Measurements from ENCODE around the gene PLIN3. TPM values are rescaled to one million over a fixed set of nuclear protein-coding genes. Genes with fewer than 3 reads are reported as not detected.
"Not testable (repeated sequence)": the region's sequence is repeated elsewhere in the genome, so short reads cannot be mapped to it uniquely, and the experiment has no call there.

PLIN3 gene
- total and polyA plus RNA-seq, 10 donors: 26.7 to 63.5 (median 37.9) TPM

- peaks cover 0 to 12% (median 2%) of the 10 kb centered on the region in 6 donors for H3K36me3 ChIP-seq
- DNase-seq: no peak
- H3K4me1 ChIP-seq: peaks cover 0 to 25% (median 4%) of the 10 kb centered on the region in 6 donors
- H3K4me3 ChIP-seq: no peak within 1 kb of the TSS
- peak within 1 kb of the TSS in 1 of 8 donors; percentile 80 for H3K27ac ChIP-seq
- 69 to 82% (median 73%) methylated on average over 7 of the region's 7 CpGs for WGBS, 5 donors
- no peak for TF ChIP-seq POLR2AphosphoS5 (IDR thresholded peaks at IDR 0.05)
- TF ChIP-seq, protein P1, sequence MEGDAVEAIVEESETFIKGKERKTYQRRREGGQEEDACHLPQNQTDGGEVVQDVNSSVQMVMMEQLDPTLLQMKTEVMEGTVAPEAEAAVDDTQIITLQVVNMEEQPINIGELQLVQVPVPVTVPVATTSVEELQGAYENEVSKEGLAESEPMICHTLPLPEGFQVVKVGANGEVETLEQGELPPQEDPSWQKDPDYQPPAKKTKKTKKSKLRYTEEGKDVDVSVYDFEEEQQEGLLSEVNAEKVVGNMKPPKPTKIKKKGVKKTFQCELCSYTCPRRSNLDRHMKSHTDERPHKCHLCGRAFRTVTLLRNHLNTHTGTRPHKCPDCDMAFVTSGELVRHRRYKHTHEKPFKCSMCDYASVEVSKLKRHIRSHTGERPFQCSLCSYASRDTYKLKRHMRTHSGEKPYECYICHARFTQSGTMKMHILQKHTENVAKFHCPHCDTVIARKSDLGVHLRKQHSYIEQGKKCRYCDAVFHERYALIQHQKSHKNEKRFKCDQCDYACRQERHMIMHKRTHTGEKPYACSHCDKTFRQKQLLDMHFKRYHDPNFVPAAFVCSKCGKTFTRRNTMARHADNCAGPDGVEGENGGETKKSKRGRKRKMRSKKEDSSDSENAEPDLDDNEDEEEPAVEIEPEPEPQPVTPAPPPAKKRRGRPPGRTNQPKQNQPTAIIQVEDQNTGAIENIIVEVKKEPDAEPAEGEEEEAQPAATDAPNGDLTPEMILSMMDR (IDR thresholded peaks at IDR 0.05 in 8 of 11, conservative IDR thresholded peaks at IDR 0.05 in 3 of 11): no peak
- TF ChIP-seq POLR2A (IDR thresholded peaks at IDR 0.05): no peak
- H3K27me3 ChIP-seq (replicated peaks in 1 of 7): no peaks in the 10 kb centered on the region
- no peaks in the 10 kb centered on the region for H3K9me3 ChIP-seq
- intact Hi-C loops (cut with DNase I; ENCODE audit: low total_unique reads): no loop called here
These were observed 35.3 kb upstream of the PLIN3 start, which contains the start of gene ARRDC5 for GRCh38 chr19:4902796-4903195. ARRDC5 (minus strand) TSS chr19:4902896; CDS start chr19:4902825, 71 bp downstream.

DNA sequence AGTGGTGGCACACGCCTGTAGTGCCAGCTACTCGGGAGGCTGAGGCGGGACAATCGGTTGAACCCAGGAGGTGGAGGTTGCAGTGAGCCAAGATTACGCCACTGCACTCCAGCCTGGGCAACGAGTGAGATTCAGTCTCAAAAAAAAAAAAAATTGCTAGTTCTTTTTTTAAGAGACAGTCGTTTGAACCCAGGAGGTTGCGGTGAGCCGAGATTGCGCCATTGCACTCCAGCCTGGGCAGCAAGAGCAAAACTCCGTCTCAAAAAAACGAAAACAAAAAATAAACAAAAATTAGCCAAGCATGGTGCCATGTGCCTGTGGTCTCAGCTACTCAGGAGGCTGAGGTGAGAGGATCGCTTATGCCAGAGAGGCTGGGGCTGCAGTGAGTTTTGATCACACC is 33.4 kb upstream of the PLIN3 start:
- peak; percentile 74 for DNase-seq
- H3K4me3 ChIP-seq; H3K9me3 ChIP-seq; intact Hi-C loops (cut with DNase I; ENCODE audit: low total_unique reads); H3K27me3 ChIP-seq (replicated peaks in 1 of 7): not testable (repeated sequence)
- peaks cover 0 to 41% (median 12%) of the 10 kb centered on the region in 6 donors for H3K4me1 ChIP-seq
- H3K36me3 ChIP-seq: peaks cover 0 to 16% (median 0%) of the 10 kb centered on the region in 6 donors
- WGBS, 5 donors: 54 to 82% (median 58%) methylated on average over 13 of the region's 13 CpGs
- peak overlapping the region in 4 of 8 donors; percentile 15 to 80 (median 65) for H3K27ac ChIP-seq

DNA sequence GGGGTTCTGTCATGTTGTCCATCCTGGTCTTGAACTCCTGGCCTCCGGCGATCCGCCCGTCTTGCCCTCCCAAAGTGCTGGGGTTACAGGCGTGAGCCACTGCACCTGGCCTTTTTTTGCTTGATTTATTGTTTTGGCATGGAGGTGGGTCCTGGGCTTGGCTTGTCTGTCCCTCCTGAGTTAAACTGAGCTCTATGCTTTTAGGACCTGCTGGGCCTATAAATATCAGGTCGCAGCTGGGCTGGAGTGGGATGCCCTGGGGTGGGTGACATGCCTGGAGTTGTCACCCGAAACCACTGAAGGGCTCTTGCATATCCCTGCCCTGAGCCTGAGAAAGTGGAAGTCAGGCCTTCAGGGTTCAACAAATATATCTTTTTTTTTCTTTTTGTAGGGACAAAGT is 29.7 kb upstream of the PLIN3 start:
- Histone ChIP-seq H3K36me3 (peaks cover 0 to 16% (median 0%) of the 10 kb centered on the region in 6 donors), H3K9me3 (no peaks in the 10 kb centered on the region), H3K4me1 (peaks cover 3 to 51% (median 24%) of the 10 kb centered on the region in 6 donors), H3K4me3 (no peak overlapping the region), H3K27ac (peak overlapping the region in 5 of 8 donors; percentile 29 to 70 (median 51)), H3K27me3 (replicated peaks in 1 of 7) (no peaks in the 10 kb centered on the region)
- intact Hi-C loops (cut with DNase I; ENCODE audit: low total_unique reads): no loop called here
- WGBS, 5 donors: 62 to 78% (median 71%) methylated on average over 6 to 7 of the region's 7 CpGs
- TF ChIP-seq POLR2AphosphoS5 (IDR thresholded peaks at IDR 0.05) (no peak), POLR2A (IDR thresholded peaks at IDR 0.05) (no peak)
- TF ChIP-seq, protein P1 (IDR thresholded peaks at IDR 0.05 in 8 of 11, conservative IDR thresholded peaks at IDR 0.05 in 3 of 11): no peak
- no peak for DNase-seq

GRCh38 chr19:4896372-4896771 is 28.9 kb upstream of the PLIN3 start:
- Histone ChIP-seq H3K27ac (peak overlapping the region in 5 of 8 donors; percentile 29 to 70 (median 51)), H3K4me1 (peaks cover 3 to 44% (median 22%) of the 10 kb centered on the region in 6 donors), H3K9me3 (no peaks in the 10 kb centered on the region), H3K4me3 (no peak overlapping the region), H3K36me3 (peaks cover 0 to 17% (median 0%) of the 10 kb centered on the region in 6 donors), H3K27me3 (replicated peaks in 1 of 7) (no peaks in the 10 kb centered on the region)
- TF ChIP-seq POLR2A (IDR thresholded peaks at IDR 0.05): no peak
- TF ChIP-seq POLR2AphosphoS5 (IDR thresholded peaks at IDR 0.05): peak in 1 of 3 donors; percentile 18
- intact Hi-C loops (cut with DNase I; ENCODE audit: low total_unique reads): no loop called here
- 32 to 76% (median 57%) methylated on average over 3 of the region's 3 CpGs for WGBS, 5 donors
- no peak for DNase-seq

DNA sequence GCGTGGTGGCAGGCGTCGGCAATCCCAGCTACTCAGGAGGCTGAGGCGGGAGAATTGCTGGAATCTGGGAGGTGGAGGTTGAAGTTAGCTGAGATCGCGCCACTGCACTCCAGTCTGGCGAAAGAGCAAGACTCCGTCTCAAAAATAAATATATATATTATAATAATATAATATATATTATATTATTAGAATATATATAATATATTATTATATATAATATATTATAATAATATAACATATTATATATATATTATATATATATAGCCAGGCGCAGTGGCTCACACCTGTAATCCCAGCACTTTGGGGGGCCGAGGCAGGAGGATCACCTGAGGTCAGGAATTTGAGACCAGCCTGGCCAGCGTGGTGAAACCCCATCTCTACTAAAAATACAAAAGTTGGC is 25.5 kb upstream of the PLIN3 start:
- Histone ChIP-seq H3K4me1 (peaks cover 3 to 33% (median 19%) of the 10 kb centered on the region in 6 donors), H3K36me3 (peaks cover 0 to 19% (median 8%) of the 10 kb centered on the region in 6 donors)
- H3K4me3 ChIP-seq; intact Hi-C loops (cut with DNase I; ENCODE audit: low total_unique reads); H3K9me3 ChIP-seq; DNase-seq; H3K27ac ChIP-seq; H3K27me3 ChIP-seq (replicated peaks in 1 of 7): not testable (repeated sequence)
- 95% methylated on average over 11 of the region's 11 CpGs for WGBS, 5 donors

Data from spleen (tissue), 11 donors.